Right ventricle myocardium inferior (tissue), 1 donor: ENCODE data around the gene ZBTB7C. TPM values are rescaled to one million over a fixed set of nuclear protein-coding genes. Genes with fewer than 3 reads are reported as not detected.

Experiments
- ATAC-seq: fragments of 200-7000 bp; cut with Tn5 transposase; one replicate; pipeline ENCODE4 v1.9.1; 2020; ENCODE audit warnings: mild to moderate bottlenecking, moderate library complexity
- DNase-seq: peaks from one replicate; pipeline ENCODE4 v3.0.0; 2021; ENCODE audit errors: missing footprints
- intact Hi-C: fragments of 100-400 bp; cut with DNase I; formaldehyde crosslinking; loops from one replicate; pipeline ENCODE4 v1.11.0; 2022
- total RNA-seq: library from RNA; stranded (reverse); fragmentation: NEBNext Ultra II Directional; extraction: Animal tissue kit (Norgen Biotek cat#: 25700); gene quantifications from one replicate; pipeline ENCODE4 v1.2.1, GENCODE V29; 2021
- donor health status: DM: no; HTN: yes; CAD: no; lungs with severe emphysema.

Gene ZBTB7C
- total RNA-seq, 1 donor from 2014 or later, result 3.2 TPM

DNA sequence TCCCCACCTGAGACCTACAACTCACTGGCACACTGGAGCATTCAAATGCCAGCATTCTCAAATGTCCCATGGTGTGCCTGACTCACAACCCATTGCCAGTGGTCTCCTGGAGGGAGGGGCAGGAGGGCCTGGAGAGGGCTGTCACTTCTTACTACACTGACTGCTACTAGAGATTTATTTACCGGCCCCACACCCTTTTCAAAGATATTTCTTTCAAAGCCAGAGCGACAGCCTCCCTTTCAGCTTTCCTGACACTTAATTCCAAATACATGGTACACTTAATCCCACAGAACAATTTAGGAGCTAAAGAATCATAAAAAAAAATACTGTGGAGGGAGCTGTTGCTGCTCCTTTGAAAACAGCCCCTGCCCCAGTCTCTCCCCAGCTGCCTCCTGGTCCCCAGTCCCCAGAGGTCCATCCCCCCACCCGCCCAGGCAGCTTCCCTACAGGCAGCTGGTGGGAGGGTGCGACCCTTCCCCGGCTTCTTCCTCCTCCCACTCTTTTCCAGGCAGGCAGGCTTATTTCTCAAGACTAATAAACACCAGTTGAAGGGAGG is 349.6 kb downstream of the ZBTB7C start:
- intact Hi-C loops, result no loop called here
- DNase-seq (no peak), ATAC-seq (no peak)

DNA sequence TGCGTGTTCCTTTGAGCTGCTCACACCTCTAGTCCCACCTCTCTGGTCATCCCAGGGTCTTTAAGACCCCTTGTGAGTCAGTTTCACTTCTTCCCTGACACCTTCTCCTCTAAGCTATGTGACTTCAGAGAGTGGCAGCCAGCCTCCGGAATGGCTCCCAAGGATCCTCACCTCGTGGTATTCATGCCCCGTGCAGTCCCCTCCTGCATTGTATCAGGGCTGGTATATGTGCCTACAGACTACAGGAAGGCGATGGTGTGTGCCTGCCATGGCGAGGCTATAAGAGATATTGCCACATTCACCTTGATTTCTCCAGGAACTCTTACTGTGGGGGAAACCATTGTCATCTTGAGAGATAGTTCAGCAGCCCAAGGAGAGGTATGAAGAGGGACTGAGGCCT is 350.7 kb downstream of the ZBTB7C start:
- ATAC-seq (no peak), DNase-seq (no peak)
- intact Hi-C loops, result no loop called here

DNA sequence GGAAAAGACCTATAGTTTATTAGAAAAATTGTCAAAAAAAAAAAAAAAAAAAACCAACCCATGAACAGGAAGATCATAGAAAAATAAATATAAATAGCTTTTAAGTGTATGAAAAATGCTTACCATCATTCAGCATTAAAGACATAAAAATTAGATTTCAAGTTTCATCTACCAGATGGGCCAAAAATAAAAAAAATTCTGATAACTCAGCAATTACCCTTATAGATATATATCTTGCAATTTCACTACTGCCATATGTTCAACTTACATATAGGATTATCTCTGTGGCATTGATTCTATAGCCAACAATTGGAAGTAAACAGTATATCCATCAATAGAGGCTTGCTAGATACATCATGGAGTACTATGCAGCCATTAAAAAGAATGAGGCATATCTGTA is 352.2 kb downstream of the ZBTB7C start:
- ATAC-seq, result no peak
- no peak for DNase-seq
- intact Hi-C loops, result no loop called here

- no peak for ATAC-seq
- DNase-seq, result no peak
- intact Hi-C loops, result no loop called here
Observed at GRCh38 chr18:48055351-48055750, 353.8 kb downstream of the ZBTB7C start.

DNA sequence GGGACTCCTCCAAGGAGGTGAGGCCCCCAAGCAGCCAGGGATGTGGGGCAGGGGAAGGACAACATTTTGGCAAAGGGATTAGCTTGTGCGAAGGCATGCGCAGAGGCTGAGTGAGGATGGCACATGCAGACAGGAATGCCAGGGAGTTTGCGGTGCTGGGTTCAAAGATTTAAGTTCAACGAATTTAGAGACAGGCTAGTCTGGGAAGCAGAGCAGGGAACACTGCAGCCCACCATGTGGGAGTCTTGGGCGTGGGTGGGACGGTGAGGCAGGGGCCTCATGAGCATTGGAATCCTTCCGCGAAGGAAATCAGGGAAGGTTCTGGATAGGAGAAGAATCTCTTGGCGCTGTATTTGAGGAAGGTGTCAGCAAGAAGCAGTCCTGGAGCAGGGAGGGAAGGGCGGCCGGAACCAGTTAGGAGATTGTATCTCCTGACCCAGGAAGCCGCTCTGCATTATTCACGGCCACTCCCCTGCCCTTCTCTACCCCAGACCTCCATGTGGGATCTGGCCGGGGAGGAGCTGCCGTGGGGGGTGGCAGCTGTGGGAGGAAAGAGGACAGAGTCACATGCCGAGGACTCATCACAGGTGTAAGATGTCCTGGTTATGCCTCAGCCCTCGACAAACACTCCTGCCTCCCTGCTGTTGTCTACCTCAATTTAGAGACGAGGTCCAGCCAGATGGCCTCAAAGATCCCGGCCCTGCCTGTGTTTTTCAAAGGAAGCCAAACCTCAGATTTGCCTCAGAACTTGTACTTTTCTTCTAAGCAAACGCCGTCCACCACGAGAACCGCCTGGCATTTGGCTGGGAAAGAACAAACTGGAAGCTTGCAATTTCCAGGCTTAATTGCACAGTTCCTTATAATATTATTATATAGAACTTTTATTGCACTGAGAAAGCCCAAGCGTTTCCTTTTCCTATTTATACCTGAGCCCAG is 355.0 kb downstream of the ZBTB7C start:
- DNase-seq, result no peak
- intact Hi-C loops, result no loop called here
- ATAC-seq, result no peak

GRCh38 chr18:48052842-48053241 is 356.3 kb downstream of the ZBTB7C start:
- intact Hi-C loops, result no loop called here
- no peak for DNase-seq
- no peak for ATAC-seq

GRCh38 chr18:48051945-48052840 is 357.0 kb downstream of the ZBTB7C start:
- no peak for DNase-seq
- ATAC-seq, result no peak
- intact Hi-C loops, result no loop called here

DNA sequence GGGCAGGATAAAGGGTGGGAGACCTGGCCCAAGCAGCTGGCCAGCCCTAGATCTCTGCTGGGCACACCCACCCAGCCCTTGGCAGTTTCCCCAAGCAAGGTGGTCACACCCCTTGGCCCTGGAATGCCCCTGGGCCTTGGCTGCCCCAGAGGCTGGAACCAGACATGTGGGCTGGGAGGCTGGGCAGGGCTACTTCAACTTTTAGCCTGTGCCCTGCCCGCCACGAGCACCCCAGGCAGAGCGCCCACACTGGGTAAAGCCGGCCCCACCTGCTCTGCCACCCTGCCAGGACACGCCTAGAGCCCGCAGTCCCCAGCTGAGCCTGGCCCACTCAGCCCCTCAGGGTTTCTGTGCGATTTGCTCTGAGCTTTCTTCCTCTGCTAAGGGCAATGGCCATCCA is 359.0 kb downstream of the ZBTB7C start:
- ATAC-seq (no peak), DNase-seq (no peak)
- intact Hi-C loops, result no loop called here

GRCh38 chr18:48049757-48050156 is 359.4 kb downstream of the ZBTB7C start:
- no peak for DNase-seq
- ATAC-seq, result no peak
- intact Hi-C loops, result no loop called here

DNA sequence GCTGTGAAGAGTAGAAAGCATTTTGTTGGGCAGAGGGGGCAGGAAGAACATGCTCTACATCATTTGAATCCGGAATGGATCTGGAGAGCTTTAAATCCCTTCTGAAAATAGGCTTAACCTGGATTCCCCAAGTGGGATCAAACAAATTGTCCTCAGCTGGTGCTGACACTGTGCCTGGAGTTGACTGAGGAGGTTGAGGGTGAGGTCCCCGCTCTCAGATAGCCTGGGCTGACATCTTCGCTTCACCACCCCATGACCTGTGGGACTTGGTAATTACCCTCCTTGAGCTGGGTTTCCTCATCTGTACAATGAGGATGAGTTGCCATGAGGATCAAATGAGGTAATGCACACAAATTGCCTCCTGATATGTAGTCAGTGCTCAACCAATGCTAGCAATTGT is 360.9 kb downstream of the ZBTB7C start:
- intact Hi-C loops, result no loop called here
- DNase-seq (no peak), ATAC-seq (no peak)

DNA sequence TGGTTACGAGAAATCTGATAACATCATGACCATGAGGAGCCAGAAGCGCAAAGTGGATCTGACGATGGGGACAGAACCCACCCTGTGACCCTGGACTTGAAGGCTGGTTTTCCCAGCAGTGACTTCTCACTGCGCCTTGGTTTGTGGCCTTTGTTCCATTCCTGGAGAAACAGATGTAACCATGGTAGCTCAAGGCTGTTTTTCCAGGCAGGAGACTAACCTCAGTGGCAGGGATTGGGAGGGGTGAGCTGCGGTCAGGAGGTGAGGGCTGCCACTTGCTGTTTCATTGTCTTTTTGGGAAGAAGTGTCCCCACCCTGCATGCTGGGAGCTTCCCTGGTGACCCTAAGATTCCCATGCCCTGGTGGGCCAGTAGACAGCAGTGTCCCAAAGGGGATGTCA is 362.3 kb downstream of the ZBTB7C start:
- DNase-seq (no peak), ATAC-seq (no peak)
- intact Hi-C loops, result no loop called here

- ATAC-seq (no peak), DNase-seq (no peak)
- intact Hi-C loops, result no loop called here
Observed at GRCh38 chr18:48045744-48046143, 363.4 kb downstream of the ZBTB7C start.

- DNase-seq, result no peak
- intact Hi-C loops, result no loop called here
- ATAC-seq, result no peak
Observed at GRCh38 chr18:48044944-48045343, 364.2 kb downstream of the ZBTB7C start.

DNA sequence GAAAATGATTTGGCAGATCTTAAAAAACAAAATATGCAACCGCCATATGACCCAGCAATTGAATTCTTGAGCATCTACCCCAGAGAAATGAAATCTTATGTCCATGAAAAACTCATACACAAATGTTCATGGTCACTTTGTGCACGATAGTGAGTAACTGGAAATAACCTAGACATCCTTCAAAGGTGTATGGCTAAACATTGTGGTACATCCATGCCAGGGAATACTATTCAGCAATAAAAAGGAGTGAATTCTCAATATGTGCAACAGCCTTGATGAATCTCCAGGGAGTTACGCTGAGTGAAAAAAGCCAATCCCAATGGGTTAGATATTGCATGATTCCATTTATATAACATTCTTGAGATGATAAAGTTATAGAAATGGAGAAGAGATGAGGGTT is 366.0 kb downstream of the ZBTB7C start:
- DNase-seq (no peak), ATAC-seq (no peak)
- intact Hi-C loops, result no loop called here

GRCh38 chr18:48042431-48042830 is 366.8 kb downstream of the ZBTB7C start:
- no peak for ATAC-seq
- intact Hi-C loops, result no loop called here
- DNase-seq, result no peak

- no peak for ATAC-seq
- intact Hi-C loops, result no loop called here
- no peak for DNase-seq
Observed at GRCh38 chr18:48040457-48041110, 368.6 kb downstream of the ZBTB7C start.

DNA sequence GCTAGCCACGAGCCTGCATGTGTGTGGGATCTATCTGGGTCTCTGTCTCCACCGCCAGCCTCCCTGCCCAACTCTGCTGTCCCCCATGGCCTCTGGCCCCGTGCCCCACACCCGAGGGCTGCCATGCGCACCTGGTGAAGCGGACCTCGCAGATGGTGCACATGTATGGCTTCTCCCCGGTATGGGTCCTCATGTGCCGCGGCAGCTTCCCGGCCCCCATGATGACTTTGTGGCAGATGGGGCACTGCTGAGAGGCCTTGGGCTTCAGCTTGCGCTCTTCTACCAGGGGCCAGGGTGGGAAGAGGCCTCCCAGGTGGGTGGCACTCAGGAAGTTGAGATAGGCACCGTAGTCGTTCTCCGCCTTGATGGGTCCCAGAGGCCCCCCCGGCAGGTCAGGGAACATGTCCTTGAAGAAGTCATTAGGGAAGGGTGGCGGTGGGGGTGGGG is 369.4 kb downstream of the ZBTB7C start:
- no peak for ATAC-seq
- intact Hi-C loops, result loop anchor here (10.0 kb wide), 1 partner anchor 125 kb away; no protein-coding TSS in a partner anchor
- no peak for DNase-seq

DNA sequence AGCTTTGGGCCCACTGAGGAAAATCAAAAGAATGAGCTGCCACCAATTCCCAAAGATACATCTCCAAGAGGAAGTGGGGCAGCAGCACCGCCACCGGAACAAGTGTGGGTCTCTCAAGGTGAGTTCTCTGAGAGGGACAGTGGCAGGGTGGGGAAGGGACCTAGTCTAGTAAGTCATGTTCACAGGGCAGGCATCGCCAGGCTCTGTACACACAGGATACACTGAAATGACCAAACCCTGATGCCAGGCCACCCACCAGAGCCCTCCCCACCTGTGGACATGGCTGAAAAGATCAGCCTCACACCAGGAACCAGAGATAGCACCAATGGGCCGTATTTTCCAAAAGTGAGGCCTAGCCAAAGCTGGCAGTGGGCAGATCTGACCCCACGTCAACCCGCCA is 370.5 kb downstream of the ZBTB7C start:
- intact Hi-C loops, result loop anchor here (10.0 kb wide), 1 partner anchor 126 kb away; no protein-coding TSS in a partner anchor
- DNase-seq (no peak), ATAC-seq (no peak)
